Stromal cell of bone marrow (primary cell): Measurements from ENCODE around the gene KRTAP6-1.

ENCODE experiments used
- DNase-seq: peaks from one replicate; pipeline ENCODE4 v3.0.0-alpha.2; 2012; ENCODE audit warnings: low read depth

The KRTAP6-1 gene

GRCh38 chr21:30577766-30578165, 36.0 kb downstream of the KRTAP6-1 start:
- no peak for DNase-seq

GRCh38 chr21:30567617-30568016, 46.1 kb downstream of the KRTAP6-1 start:
- DNase-seq = no peak

GRCh38 chr21:30563630-30564029, 50.1 kb downstream of the KRTAP6-1 start:
- no peak for DNase-seq
